ENCODE results near the gene CREB5.

GRCh38 chr7:28649189-28649588, 236.9 kb downstream of the CREB5 start:
- no peak for TF ChIP-seq CTCF (IDR thresholded peaks at IDR 0.05)
- TF ChIP-seq POLR2A (IDR thresholded peaks at IDR 0.05), result no peak
